Ecto neural progenitor cell (in vitro differentiated cells): Measurements from ENCODE around the gene KCNAB1.
"Not testable (repeated sequence)": the region's sequence is repeated elsewhere in the genome, so short reads cannot be mapped to it uniquely, and the experiment has no call there.

Experiments used
- DNase-seq: peaks from one replicate; pipeline ENCODE4 v3.0.0-alpha.2; 2018; ENCODE audit warnings: low spot score

KCNAB1 gene

GRCh38 chr3:156222381-156222780, 102.0 kb downstream of the KCNAB1 start:
- not testable (repeated sequence) for DNase-seq

GRCh38 chr3:156224046-156224445, 103.7 kb downstream of the KCNAB1 start:
- DNase-seq, result not testable (repeated sequence)

DNA sequence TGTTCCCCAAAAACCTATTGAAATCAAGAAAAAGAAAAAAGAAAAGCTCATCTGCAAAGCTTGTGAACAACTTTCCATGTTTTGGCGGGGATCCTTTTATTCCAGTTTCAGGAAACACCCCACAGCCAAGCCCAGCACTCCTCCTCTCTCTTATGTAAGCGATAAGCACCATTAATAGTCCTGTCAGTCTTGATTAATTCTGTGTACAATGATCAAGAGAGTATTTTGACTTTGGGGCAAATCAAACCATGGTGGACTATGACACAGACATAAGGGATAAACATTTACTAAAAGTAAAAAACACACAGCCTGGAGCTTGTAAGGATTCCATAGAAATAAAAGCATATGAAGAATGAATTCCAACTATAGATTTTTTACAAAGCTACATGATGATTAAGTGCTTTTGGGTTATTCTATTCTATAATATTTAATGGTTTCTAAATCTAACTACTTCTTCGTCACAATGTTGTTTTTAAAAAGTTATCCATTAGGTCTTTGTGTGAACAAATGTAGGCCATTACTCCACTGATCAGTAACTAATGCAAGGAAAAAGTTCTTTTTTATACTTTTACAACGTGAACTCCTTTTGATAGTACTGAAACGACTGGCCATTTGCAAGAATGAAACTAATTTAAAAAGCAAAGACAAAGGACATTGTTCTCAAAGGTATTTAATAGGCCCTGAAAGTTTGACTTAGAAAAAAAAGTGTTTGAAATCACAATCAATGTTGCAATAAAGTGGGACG, 106.5 kb downstream of the KCNAB1 start:
- DNase-seq, result no peak

DNA sequence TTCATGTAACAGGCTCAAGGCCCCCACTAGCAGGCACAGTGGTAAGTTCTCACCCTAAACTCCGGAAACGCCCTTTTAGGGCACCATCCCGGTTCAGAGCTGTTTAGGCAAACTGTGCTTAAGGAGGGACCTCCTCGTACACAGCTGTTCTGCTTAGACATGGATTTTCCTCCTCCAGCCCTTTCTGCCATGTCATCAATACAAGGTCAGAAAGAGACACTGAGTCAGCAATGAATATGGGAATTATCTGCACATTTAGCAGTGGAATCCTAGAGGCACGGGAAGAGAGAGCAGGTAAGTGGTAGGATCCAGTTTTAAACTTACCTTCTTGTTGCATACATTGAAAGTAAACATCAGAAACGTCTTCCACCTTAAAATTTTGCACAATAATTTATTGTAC, 107.3 kb downstream of the KCNAB1 start:
- DNase-seq, result no peak

- no peak for DNase-seq
Measured at GRCh38 chr3:156230278-156230900, 110.0 kb downstream of the KCNAB1 start.

- DNase-seq, result not testable (repeated sequence)
Measured at GRCh38 chr3:156231221-156231620, 110.8 kb downstream of the KCNAB1 start.

GRCh38 chr3:156233876-156234275, 113.5 kb downstream of the KCNAB1 start:
- DNase-seq, result no peak

GRCh38 chr3:156236556-156237260, 116.3 kb downstream of the KCNAB1 start:
- no peak for DNase-seq

- no peak for DNase-seq
Measured at GRCh38 chr3:156240642-156241041, 120.3 kb downstream of the KCNAB1 start.

GRCh38 chr3:156246961-156247725, 126.8 kb downstream of the KCNAB1 start:
- no peak for DNase-seq

GRCh38 chr3:156250550-156250949, 130.2 kb downstream of the KCNAB1 start:
- DNase-seq, result no peak

DNA sequence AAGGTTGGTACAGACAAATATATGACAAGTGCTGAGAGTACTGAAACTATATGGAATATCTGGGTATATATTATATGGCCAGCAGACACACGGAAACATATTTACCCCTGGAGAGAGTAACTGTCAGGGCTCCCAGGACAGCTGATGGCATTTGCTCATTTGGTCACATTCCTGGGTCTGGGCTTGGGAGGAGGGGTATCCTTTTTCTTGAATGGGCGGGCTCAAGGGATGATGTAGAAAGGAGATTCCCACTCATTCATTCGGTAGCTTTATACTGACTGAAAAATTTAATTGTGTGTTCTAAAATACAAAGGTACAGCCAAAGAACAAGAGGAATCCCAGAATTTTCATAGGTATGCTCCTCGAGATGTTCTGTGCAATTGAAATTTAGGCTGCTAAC, 131.0 kb downstream of the KCNAB1 start:
- DNase-seq, result no peak

- DNase-seq, result no peak
Measured at GRCh38 chr3:156252656-156253055, 132.3 kb downstream of the KCNAB1 start.

DNA sequence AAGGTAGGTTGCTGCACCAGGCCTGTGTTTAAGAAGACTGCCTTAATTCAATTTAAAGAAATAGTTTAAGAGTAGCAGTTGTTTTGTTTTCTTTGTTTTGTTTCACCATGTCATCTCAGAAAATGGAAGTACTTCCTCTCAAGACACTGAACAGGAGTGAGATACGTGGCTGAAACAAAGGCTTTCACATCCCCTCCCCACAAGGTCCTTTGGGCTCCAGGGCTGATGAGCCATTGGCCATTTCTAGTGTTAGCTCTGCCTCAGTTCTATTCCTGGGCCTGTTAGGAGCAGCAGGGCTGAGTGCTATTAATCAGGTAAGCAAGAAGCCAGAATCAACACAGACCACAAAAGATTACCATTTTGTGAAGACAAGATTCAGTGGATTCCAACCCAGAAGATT, 132.8 kb downstream of the KCNAB1 start:
- DNase-seq, result no peak

- DNase-seq, result no peak
Measured at GRCh38 chr3:156256256-156256655, 135.9 kb downstream of the KCNAB1 start.

DNA sequence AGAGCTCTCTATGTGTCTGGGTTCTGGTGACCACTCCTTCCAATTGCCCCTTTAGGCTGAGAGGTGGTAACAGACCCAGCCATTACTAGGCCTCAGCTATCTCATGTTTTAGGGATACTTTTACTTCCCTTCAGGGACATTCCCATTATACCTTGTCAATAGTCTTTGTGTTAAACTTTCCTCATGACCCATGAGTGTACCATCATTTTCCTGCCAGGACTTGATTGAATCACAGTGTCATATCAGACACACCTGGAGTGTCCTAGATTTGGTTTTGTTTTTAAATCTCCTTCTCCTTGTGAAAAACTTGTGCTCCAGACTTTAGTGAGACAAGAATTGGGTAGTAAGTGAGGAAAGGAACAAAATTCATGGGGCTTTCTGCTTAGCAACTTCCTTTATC, 136.6 kb downstream of the KCNAB1 start:
- no peak for DNase-seq

GRCh38 chr3:156258301-156258700, 137.9 kb downstream of the KCNAB1 start:
- no peak for DNase-seq

DNA sequence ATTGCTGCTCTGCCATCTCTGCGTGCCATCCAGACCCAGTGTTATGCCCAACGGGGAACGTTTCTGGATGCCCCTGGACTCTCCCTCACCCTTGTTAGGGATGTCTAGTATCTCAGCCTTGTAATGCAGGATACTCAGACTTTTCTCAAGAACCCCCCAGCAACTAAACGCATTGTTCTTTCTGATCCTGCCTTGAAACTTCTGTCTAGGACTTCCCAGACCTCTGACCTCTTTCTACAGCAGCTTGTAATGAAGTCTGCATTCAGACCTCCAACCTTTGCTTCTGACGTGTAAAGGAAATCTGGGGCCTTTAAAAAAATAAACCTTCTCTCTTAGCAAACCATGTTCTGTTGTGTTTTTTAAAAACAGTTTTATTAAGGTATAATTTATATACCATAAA, 139.5 kb downstream of the KCNAB1 start:
- DNase-seq, result no peak

GRCh38 chr3:156260331-156260730, 140.0 kb downstream of the KCNAB1 start:
- DNase-seq, result no peak

DNA sequence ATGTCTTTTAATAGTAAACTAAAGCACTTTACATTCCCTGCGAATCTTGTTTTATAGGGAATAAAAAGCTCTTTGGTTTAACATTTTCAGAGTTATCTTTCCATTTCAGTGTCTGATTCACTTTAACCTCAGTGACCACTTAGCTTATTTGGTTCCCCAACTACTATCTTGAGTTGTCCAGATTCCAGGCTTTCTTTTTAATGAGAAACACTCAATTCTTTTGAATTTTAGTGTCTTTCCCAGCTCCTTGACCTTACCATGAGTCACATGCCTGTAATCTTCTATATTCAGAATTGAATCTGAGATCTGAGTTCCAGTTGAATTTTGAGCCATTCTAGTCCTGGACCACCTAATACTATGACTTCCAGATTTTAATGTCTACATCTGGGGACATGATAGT, 144.4 kb downstream of the KCNAB1 start:
- no peak for DNase-seq

DNA sequence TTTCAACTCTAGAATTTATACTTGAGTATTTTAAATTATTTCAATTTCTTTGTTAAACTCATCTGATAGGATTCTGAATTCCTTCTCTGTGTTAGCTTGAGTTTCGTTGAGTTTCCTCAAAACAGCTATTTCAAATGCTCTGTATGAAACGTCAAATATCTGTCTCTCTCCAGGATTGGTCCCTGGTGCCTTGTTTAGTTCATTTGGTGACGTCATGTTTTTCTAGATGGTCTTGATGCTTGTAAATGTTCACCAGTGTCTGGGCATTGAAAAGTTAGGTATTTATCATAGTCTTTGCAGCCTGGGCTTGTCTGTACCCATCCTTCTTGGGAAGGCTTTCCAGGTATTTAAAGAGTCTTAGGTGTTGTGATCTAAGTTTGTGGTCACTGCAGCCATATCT, 151.1 kb downstream of the KCNAB1 start:
- DNase-seq, result no peak

GRCh38 chr3:156271995-156272719, 151.8 kb downstream of the KCNAB1 start:
- no peak for DNase-seq
